Fibroblast of pulmonary artery (primary cell): ENCODE measurements around the gene TEX36.
"Not testable (repeated sequence)": the region's sequence is repeated elsewhere in the genome, so short reads cannot be mapped to it uniquely, and the experiment has no call there.

Experiments
- DNase-seq: peaks from one replicate; pipeline ENCODE4 v3.0.0-alpha.2; 2010; ENCODE audit warnings: low read depth
- H3K4me3 ChIP-seq: replicated peaks from 2 replicates; pipeline ENCODE4 v1.5.1; 2011; ENCODE audit warnings: low read depth, mild to moderate bottlenecking, control low read depth, low read length, moderate library complexity
- CTCF ChIP-seq: IDR thresholded peaks from 2 replicates; pipeline ENCODE4 v1.5.1; 2011; ENCODE audit warnings: mild to moderate bottlenecking, control low read depth, low read length, inconsistent platforms; ENCODE audit errors: missing control alignments

TEX36 gene

GRCh38 chr10:125698481-125698998 is 15.6 kb upstream of the TEX36 start:
- no peak for TF ChIP-seq CTCF
- H3K4me3 ChIP-seq: no peak overlapping the region
- no peak for DNase-seq

- not testable (repeated sequence) for DNase-seq, H3K4me3 ChIP-seq
Observed at GRCh38 chr10:125696884-125697283, 13.9 kb upstream of the TEX36 start.

GRCh38 chr10:125694883-125695282 is 11.9 kb upstream of the TEX36 start:
- TF ChIP-seq CTCF: no peak
- DNase-seq: peak; percentile 71
- H3K4me3 ChIP-seq: no peak overlapping the region

- no peak for DNase-seq
- no peak for TF ChIP-seq CTCF
- H3K4me3 ChIP-seq: no peak overlapping the region
Observed at GRCh38 chr10:125693524-125693847, 10.5 kb upstream of the TEX36 start.

GRCh38 chr10:125692601-125693523 is 9.9 kb upstream of the TEX36 start:
- no peak overlapping the region for H3K4me3 ChIP-seq
- TF ChIP-seq CTCF: no peak
- DNase-seq: no peak

GRCh38 chr10:125692196-125692595 is 9.2 kb upstream of the TEX36 start:
- no peak for TF ChIP-seq CTCF
- no peak for DNase-seq

GRCh38 chr10:125691160-125691981 is 8.4 kb upstream of the TEX36 start:
- no peak overlapping the region for H3K4me3 ChIP-seq
- no peak for DNase-seq
- no peak for TF ChIP-seq CTCF

More at GRCh38 chr10:125692196-125692595, 9.2 kb upstream of the TEX36 start:
- H3K4me3 ChIP-seq: no peak overlapping the region
